HK-2 (cell line): ENCODE results near the gene FARP2.

ENCODE experiments used
- DNase-seq: peaks from one replicate; pipeline ENCODE4 v3.0.0-alpha.2; 2018; ENCODE audit not compliant: unreplicated experiment

The FARP2 gene

DNA sequence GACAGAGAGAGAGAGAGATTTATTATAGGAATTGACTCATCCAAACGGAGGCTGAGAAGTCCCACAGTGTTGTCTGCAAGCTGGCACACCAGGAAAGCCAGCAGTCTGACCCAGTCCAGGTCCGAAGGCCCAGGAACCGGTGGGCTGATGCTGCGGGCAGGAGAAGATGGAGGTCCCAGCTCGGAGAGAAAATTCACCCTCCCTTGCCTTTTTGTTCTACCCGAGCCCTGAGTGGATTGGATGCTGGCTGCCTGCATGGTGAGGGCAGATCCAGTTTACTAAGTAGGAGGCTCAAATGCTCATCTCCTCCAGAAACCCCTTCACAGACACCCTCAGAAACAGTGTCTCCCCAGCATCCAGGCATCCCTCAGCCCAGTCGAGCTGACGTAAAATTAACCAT is 174.5 kb downstream of the FARP2 start:
- DNase-seq, result no peak

DNA sequence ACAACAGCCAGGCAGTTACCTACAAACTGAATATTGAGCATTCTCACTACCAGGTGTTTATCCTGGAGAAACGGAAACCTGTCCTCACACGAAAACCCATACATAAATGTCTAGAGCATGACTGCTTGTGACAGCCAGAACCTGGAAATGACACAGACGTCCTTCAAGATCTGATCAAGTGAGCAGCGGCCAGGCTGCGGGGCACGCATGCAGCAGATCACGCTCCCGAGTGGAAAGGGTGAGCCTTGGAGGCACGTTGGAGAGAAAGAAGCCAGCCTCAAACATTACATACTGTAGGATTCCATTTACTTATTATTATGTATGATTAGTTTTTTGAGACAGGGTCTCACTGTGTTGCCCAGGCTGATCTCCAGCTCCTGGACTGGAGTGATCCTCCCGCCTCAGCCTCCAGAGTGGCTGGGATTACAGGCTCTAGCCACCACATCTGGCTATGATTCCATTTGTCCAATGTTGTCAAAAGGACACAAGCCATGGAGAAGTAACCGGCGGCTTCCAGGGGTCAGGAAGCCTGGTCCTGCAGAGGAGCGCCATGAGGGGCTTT is 175.2 kb downstream of the FARP2 start:
- no peak for DNase-seq

DNA sequence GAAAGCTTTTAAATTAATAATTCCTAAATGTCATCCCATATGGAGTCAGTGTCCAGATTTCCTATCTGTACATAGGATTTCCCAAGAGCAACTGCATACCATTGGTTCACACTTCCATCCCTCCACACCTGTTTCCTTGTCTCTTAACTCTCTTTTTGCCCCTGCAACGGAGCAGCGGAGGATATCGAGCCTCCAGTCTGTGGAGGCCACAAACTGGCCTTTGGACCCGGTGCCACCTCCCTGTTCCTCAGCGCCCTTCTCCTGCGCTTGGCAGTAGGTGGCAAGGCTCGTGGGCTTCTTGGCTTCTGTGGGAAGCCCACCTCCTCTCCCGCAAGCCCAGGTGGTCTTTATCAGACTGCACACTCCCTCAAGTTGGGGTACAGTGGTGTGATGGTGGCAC is 176.1 kb downstream of the FARP2 start:
- no peak for DNase-seq

DNA sequence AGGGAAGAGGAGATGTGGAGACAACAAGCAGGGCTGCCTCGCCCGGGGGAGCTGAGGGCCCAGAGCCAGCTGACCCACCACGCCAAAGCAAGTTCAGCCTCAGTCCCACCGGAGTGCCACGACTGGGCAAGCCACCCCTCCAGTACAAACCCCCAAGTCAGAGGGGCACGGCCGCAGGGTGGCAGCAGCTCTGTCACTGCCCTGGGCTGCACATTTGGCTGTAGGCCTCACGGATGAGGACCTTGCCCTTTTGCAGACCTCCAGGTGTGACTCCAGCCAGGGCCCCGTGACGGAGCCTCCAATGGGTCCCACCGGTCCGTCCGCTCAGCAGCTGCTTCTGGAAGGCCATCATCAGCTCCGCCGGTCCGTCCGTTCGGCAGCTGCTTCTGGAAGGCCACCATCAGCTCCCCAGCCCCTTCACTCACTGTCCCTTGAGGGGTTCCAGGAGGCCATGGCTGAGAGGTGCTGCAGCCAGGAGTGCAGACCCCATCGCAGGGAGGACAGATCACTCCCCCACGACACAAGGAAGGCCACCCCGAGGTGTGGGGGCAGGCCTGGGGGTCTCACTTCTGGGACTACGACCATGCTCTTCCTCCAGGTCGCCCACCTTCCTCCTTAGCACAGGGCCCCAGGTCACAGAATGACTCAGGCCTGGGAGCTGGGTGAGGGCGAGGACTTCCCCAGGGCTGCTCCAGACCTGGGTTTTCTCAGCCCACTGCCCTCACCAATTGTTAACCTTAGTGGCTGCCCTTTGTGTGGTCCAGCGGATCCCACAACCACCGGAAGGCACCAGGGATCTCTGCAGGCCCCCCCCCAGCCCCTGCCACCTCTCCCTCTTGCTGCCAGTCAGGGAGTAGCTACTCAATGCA is 176.9 kb downstream of the FARP2 start:
- no peak for DNase-seq

DNA sequence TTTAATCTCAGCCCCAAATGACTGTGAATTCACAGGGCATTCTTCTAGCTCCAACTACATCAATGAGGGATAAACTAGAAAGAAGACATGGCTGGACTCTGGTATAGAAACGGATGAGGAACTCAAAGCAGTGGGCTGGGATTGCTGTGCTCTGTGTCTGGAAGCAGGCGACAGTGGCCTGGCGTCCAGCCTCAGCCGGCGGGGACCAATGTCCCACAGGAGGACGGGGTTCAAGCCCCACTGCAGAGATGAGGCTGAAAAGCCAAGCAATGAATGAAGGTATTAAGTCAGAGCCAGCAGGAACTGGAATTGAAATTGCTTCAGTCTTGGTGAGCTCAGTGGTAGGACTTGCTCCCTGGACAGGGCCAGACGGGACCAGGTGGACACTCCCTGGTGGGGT is 178.2 kb downstream of the FARP2 start:
- no peak for DNase-seq

DNA sequence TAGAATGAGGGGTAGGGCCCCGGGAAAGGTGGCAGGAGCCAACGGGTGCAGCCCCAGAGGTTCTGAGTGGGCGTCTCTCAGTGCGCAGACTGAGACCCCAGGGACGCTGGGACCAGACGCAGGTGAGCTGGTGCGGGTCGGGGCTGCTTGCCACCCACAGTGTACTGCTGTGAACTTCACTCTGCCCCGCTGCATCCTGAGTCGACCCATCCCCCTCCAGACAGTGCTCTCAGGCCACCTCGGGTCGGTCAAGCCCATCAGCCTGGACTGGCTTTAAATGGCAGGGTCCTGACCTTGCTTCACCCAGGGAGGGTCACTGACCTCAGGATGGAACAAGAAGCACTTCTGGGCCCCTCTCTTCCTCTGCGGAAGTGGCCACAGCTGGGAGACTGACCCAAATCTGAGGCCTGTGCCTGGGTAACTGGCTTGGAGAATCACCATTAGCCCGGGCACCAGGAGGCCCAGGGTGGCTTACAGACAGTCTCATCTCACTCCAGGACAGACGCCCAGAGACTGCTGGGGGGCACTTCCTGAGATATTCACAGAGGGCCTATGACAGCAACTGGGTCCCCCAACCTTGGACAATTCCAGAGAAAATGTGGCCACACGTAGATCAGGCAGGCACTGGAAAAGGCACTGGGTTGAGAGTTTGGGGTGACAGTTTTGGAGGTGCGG is 178.8 kb downstream of the FARP2 start:
- no peak for DNase-seq

DNA sequence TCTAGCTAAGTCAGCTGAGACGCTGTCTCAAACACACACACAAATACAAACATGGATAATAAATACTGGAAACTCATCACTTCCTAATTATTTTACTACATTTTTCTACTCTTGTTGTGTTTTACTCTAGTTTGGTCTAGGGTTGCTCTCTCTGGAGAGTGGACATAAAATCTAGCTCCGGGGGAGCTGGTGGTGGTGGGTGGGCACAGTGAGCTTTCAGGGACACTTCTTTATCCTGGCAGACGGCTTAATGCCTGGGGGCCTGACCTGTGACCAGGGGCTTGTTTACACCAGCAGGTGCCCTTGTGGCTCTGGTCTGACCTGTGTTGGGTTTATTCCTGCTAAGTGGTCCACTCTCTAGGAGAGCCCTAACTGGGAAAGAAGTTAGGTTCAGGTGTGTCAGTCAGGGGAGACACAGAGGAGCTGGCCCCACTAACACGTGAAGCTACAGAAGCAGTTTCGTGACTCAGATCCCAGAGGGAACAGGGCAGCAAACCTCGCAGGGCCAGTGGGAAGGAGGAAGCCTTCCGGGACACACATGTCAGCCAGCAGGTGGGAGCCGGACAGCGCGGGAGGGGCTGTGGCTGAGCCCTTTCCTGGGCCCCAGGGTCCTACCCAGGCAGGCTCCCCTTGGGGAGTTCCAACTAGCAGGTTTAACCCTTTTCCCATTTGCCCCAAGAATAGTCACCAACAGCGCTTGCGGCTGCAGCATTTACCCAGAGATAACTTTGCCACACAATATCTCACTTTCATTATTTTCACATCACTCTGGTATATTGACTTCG is 180.0 kb downstream of the FARP2 start:
- no peak for DNase-seq

DNA sequence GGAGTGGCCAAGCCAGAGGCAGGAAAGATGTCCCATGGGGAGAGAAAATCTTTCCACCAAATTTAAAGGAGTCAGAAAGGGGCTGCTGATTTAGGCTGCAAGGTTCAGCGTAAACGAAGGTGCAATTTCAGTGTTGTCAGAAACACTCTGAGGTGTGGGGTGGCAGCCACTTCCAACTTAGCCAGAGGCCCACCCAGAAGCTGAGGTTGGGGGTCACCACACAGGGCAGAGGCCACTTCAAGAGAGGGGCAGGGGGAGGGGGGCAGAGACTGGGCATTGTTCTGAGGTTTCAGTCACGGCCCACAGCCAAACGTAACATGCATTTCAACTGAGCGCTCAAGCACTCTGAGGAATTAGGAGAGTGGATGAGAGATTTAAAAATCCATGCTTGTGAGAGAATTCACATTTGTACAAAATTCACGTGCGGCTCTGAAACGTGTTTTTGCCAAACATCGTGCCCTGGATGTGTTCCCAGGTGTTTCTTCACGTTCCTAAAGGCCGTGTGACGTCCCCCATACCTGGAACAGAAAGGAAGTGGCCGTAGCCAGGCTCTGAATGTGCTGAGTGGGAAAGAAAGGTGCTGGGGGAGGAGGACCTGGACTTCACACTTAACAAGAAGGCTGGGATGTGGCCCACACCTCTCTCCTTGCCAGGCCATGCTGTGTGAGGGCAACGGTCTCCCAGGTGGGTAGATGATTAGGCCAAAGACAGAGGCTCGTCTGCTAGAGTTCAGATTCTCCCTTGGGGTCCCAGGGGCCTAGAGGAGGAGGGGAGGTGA is 182.9 kb downstream of the FARP2 start:
- no peak for DNase-seq

DNA sequence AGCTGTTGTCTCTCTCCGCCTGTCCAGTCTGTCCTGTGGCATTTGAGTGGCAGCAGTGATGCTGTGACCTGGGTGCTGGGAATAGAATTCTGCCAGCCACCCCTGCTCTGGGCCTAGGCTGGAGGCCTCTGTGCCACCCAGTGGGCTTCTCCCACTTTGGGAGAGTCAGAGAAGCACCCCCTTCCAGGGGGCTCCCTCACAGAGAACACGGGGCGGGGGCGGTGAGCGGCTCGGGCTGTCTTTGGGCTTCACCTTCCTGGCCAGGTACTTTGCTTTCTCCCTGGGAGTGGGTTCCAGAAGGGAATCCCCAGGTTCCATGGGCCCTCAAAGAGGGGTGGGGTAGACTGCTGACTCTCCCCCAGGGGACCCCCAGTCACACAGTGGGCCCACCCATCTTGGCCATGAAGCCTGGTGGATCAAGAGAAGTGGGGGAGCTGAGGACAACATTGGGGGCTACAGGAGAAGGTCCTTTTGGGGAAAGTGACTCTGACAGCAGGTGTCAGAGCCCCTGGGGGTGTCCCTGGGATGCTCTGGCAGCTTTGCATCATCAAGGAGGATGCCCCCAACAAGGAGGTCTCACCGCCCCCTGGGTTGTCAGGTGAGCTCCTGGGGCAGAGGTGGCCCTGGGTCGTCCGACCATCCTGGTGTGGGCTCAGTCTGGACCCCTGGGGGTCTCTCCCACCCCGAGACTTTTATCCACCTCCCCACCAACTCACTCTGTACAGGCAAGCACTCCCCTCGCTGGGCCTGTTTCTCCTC is 183.7 kb downstream of the FARP2 start:
- DNase-seq, result no peak

DNA sequence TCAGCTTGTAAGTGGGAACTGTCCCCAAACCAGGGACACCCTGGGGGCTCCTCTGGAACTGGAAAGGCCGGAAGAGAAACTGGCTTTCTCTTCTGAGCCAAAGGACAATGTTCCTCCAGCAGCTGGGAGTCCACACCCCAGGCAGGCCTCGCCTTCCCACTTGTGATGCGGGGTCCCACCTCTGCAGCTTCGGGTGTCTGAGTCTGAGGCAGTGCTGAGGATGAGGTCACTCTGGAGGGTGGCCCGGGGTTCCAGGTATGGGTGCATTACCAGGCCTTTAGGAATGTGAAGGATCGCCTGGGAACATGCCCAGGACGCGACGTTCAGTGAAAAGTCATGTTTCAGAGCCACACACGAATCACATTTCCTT is 184.3 kb downstream of the FARP2 start:
- DNase-seq, result peak; percentile 75

DNA sequence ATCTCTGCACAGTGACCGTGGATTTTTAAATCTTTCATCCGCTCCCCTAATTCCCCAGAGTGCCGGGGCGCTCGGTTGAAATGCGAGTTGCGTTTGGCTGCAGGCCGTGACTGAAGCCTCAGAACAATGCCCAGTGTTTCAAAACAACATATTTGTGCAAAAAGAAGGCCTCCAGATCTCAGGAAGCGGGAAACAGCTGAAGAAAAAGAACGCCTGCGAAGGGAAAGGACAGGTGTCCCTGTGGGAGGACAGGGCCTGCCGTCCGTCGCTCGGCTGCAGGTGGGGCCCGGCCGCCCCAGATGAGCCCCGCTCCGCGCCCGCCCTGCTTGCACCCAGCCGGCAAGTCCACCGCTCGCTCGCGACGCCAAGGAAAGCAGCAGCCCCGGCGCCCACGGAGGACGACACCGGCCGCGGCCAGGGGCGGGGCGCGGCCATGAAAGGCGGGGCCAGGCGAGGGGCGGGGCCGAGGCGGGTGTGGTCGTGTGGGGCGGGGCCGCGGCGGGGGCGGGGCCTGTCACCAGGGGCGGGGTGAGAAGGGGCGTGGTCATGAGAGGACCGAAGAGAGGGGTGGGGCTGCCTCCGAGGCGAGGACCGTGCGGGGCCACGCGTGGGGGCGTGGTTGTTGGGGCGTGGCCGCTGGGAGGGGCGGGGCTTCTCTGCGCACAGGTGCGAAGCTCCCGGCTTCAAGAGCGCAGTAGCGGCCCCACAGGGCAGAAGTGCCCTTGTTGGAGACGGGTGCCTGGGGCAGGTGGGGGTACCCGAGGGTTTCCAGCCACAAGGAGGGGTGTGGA is 184.9 kb downstream of the FARP2 start:
- no peak for DNase-seq

DNA sequence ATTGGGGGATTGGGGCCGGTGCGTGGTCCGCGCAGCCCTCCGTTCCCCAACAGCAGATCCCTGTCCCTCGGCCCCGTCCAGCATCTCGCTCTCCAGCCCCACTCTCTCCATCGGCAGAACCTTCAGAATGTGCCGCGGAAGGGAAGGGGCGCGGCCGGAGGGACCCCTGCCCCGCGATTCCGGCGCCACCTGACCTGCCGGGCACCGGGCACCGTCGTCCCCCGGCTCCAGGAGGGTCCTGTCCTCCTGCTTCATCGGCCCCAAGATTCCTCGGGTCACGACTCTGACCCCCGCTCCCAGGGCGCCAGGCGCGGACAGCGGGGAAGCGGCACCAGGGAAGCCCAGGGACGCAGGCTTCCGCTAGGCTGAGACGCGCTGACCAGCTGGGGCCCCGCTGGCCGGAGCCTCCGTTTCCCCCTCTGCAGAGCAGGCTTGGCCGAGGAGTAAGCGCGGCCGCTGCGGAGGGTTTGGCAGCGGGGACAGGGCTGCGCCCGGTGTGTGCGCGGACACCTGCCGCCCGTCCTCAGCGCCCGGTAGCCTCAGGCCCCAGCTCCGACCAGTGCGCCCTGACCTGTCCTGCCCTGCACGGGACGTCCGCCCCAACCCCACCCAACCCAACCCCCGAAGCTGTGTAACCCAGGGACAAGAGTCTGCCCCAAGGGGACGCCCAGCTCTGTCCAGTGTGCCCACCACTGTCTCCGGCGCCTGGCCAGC is 185.6 kb downstream of the FARP2 start:
- DNase-seq, result no peak

DNA sequence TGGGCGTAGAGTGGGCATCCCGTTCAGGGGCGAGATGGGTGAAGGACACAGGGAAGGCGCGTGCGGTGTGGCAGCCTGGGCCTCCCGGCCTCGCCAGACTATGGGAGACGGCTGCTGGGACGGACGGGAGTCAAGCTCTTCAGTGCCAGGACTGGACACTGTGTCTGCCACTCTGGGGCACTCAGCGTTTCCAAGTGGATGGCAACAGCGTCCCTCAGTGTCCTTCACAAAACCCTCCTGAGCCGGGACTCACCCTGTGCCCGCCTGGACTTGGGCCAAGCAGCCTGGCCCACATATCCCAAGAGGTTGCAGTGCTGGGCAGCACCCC is 186.2 kb downstream of the FARP2 start:
- DNase-seq, result no peak
